ENCODE data around the gene LSM3.

The LSM3 gene

GRCh38 chr3:14178247-14179113 lies at the start of gene LSM3, which contains the start of gene XPC:
TSS of gene LSM3 (plus strand) at chr3:14178817. CDS start at chr3:14178861, 44 bp downstream.
TSS of gene XPC (minus strand) at chr3:14178601. CDS start at chr3:14178568, 33 bp downstream.
- DNase-seq (ENCODE audit: low spot score) = peak; percentile 98

- DNase-seq (ENCODE audit: low spot score) = no peak
Measured at GRCh38 chr3:14129296-14129695, 49.3 kb upstream of the LSM3 start.

- DNase-seq (ENCODE audit: low spot score) = no peak
Measured at GRCh38 chr3:14130230-14130629, 48.4 kb upstream of the LSM3 start.

GRCh38 chr3:14130707-14131106 lies 47.9 kb upstream of the LSM3 start:
- DNase-seq (ENCODE audit: low spot score) = no peak

GRCh38 chr3:14131134-14131533 lies 47.5 kb upstream of the LSM3 start:
- DNase-seq (ENCODE audit: low spot score) = no peak

- no peak for DNase-seq (ENCODE audit: low spot score)
Measured at GRCh38 chr3:14132120-14132519, 46.5 kb upstream of the LSM3 start.

GRCh38 chr3:14132689-14133088 lies 45.9 kb upstream of the LSM3 start:
- no peak for DNase-seq (ENCODE audit: low spot score)

GRCh38 chr3:14133188-14133800 lies 45.3 kb upstream of the LSM3 start:
- DNase-seq (ENCODE audit: low spot score) = no peak

GRCh38 chr3:14133876-14134275 lies 44.7 kb upstream of the LSM3 start:
- DNase-seq (ENCODE audit: low spot score) = no peak

GRCh38 chr3:14134291-14134690 lies 44.3 kb upstream of the LSM3 start:
- no peak for DNase-seq (ENCODE audit: low spot score)

- no peak for DNase-seq (ENCODE audit: low spot score)
Measured at GRCh38 chr3:14135581-14135980, 43.0 kb upstream of the LSM3 start.

- peak; percentile 33 for DNase-seq (ENCODE audit: low spot score)
Measured at GRCh38 chr3:14137004-14137403, 41.6 kb upstream of the LSM3 start.

- DNase-seq (ENCODE audit: low spot score) = no peak
Measured at GRCh38 chr3:14137445-14137844, 41.2 kb upstream of the LSM3 start.

GRCh38 chr3:14138109-14138877 lies 40.3 kb upstream of the LSM3 start:
- DNase-seq (ENCODE audit: low spot score) = no peak

GRCh38 chr3:14138878-14139655 lies 39.5 kb upstream of the LSM3 start:
- no peak for DNase-seq (ENCODE audit: low spot score)

- no peak for DNase-seq (ENCODE audit: low spot score)
Measured at GRCh38 chr3:14139771-14140170, 38.8 kb upstream of the LSM3 start.

GRCh38 chr3:14140668-14141067 lies 37.9 kb upstream of the LSM3 start:
- no peak for DNase-seq (ENCODE audit: low spot score)

GRCh38 chr3:14141144-14141543 lies 37.5 kb upstream of the LSM3 start:
- DNase-seq (ENCODE audit: low spot score) = no peak

GRCh38 chr3:14141602-14142341 lies 36.8 kb upstream of the LSM3 start:
- no peak for DNase-seq (ENCODE audit: low spot score)

- no peak for DNase-seq (ENCODE audit: low spot score)
Measured at GRCh38 chr3:14142567-14143270, 35.9 kb upstream of the LSM3 start.

Data from LoVo (cell line).